NCI-H1105 (cell line): ENCODE measurements around the gene NF2.
"Not testable (repeated sequence)": the region's sequence is repeated elsewhere in the genome, so short reads cannot be mapped to it uniquely, and the experiment has no call there.

Experiments used
- DNase-seq: peaks from one replicate; lab custom pipeline; 2025; lab: John Stamatoyannopoulos, UW

The NF2 gene

DNA sequence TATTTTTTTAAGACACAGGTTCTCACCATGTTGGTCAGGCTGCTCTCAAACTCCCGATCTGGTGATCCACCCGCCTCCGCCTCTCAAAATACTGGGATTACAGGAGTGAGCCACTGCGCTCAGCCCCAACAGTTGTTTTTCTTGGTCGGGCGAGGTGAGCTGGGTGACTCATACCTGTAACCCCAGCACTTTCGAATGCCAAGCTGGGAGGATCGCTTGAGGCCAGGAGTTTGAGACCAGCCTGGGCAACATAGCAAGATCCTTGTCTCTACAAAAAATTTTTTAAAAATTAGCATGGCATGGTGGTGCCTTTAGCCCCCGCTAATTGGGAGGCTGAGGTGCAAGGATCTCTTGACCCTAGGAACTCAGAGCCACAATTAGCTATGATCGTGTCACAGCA is 7.0 kb upstream of the NF2 start:
- DNase-seq, result no peak

DNA sequence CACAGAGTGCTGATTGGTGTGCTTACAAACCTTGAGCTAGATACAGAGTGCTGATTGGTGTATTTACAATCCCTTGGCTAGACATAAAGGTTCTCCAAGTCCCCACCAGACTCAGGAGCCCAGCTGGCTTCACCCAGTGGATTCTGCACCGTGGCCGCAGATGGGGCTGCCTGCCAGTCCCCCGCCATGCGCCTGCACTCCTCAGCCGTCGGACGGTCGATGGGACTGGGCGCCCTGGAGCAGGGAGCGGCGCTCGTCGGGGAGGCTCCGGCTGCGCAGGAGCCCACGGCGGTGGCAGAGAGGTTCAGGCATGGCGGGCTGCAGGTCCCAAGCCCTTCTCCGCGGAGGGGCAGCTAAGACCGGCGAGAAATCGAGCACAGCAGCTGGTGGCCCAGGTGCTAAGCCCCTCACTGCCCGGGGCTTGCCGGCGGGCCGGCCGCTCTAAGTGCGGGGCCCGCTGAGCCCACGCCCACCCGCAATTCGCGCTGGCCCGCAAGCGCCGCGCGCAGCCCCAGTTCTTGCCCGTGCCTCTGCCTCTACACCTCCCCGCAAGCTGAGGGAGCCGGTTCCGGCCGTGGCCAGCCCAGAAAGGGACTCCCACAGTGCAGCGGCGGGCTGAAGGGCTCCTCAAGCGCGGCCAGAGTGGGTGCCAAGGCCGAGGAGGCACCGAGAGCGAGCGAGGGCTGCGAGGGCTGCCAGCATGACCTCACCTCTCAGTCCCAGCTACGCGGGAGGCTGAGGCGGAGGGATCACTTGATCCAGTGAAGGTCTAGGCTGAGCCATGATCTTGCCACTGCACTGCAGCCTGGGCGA is 5.4 kb upstream of the NF2 start:
- not testable (repeated sequence) for DNase-seq

DNA sequence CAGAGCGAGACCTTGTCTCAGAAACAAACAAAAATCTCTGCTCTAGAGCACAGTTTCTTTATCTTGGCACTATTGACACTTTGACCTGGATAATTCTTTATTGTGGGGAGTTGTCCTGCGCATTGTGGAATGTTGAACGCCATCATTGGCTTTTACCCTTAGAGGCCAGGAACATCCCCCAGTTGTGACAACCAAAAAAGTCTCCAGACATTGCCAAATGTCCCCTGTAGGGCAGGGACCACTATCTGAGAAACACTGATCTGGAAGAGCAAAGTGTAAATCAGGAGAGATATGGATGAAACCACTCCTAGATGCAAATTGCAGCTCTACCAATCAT is 4.8 kb upstream of the NF2 start:
- DNase-seq, result no peak

DNA sequence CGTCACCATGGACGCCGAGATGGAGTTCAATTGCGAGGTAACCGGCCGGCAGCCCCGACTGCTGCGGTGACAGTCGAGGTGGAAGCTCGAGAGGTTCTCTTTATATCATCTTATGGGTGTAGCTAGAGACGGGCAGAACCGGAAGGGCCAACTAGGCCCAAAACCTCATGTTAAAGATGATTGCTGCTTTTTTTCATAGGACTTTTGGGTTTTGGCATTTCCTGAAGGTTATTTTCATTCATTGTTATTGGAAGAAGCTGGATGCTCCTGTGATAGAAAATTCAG is 585 bp downstream of the NF2 start:
- no peak for DNase-seq

DNA sequence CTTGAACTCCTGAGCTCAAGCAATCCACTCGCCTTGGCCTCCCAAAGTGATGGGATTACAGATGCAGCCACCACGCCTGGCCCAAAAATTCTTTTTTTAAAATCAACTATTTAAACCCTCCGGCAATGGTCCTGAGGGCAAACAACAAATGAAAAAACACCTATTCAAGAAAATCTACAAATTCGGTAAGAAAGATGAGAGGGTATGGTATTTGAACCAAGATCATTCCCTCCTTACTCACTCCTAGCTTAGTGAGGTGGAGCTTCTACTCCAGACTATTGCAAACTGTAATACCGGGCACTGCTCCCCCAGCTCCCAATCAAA is 2.1 kb downstream of the NF2 start:
- DNase-seq, result no peak

DNA sequence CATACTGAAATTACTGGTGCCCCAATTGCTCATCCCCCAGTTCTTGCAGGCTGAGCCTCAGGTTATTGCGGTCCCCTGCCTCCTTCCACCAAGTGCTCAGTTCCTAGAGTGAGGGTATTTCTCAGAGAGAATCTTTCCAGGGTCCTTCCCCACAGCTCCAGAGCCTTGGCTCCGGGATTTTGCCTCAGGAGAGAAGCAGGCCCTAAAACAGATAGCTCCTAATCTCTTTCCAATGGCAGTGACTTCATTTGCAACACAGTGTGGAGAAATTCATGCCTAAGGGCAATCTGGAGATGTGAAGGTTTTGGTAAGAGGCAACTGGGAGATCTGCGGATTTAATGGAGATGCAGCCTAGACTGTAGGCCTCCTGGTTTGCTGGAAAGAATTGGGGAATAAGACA is 2.9 kb downstream of the NF2 start:
- DNase-seq, result no peak

DNA sequence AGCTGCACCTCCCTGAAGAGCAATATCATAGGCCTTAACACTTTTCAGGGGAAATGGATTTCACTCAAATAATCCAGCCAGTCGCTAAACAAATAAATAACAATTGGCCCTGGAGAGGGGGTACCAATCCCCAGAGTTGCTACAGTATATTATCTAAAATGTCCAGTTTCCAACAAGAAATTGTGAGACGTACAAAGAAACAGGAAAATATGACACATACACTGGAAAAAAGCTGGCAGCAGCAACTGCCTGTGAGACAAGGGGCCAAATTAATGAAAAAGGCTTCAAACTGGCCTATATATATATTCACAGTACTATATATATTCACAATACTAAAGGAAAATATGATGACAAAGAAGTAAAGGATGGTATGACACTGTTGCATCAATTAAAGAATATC is 4.0 kb downstream of the NF2 start:
- DNase-seq, result no peak

DNA sequence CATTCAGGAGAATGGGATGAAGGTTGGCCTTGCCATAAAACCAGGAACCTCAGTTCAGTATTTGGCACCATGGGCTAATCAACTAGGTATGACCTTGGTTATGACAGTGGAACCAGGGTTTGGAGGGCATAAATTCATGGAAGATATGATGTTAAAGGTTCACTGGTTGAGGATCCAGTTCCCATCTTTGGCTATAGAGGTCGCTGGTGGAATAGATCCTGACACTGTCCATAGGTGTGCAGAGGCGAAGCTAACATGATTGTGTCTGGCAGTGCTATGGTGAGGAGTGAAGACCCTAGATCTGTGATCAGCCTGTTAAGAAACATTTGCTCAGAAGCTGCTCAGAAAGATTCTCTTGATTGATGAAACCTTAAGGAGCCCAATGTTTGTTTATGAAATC is 5.7 kb downstream of the NF2 start:
- DNase-seq, result no peak

DNA sequence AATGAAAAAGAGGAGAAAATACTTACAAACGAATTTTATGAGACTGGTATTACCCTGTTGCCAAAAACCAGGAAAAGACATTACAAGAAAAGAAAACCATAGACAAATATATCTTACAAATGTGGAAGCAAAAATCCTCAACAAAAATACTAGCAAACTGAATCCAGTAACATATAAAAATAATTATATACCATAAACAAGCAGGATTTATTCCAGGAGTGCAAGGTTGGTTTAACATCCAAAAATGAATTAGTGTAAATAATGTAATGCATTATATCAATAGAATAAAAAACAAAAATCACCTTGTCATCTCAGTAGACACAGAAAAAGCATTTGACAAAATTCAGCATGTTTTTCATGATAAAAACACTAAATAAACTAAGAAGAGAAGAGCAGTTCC is 7.3 kb downstream of the NF2 start:
- no peak for DNase-seq

DNA sequence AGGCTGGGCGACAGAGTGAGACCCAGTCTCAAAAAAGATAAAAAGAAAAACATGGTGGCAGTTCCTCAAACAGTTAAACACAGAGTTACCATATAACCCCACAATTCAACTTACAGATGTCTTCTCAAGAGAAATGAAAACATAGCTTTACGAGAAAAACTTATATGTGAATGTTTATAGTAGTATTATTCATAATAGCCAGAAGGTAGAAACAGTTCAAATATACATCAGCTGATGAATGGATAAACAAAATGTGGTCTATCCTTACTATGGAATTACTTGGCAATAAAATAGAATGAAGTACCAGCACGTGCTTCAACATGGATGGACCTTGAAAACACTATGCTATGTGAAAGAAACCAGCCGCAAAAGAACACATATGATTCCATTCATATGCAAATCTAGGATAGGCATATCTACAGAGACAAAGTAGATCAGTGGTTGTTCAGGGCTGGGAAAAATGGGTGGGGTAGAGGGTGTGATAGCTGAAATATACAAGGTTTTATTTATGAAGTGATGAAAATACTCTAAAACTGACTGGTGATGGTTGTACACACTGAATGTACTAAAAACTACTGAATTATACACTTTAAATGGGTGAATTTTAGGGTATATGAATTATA is 12.4 kb downstream of the NF2 start:
- no peak for DNase-seq

DNA sequence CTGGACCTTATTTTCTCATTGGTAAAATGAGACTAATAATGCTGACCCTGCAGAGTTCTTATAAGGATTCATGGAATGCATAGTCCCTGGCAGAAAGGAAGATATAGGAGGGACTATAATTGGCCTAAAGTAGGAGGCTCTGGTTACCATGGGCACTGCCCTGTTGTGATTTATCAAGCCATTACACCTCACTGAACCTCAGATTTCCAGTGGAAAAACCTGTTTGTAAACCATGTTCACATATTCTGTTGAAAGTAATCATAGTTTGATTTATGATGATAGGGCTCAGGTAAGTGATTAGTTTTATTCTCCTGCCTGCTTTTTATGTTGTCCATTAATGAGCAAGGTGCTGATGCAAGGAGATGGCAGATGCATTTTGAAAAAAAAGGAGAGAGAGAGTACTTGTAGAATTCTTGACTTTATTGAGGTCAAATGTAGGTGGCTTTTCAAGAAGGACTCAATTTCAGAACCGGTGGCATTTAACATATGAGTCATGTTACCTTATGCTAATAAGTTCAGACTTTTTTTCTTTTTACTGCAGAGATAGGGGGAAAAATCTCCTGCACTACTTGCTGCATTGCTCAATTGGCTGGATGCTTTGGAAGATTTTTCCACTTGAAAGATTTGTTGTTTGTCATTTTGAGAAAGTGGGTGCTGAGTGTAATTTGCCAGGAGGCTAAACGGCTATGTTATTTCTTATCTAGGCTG is 14.6 kb downstream of the NF2 start:
- DNase-seq, result no peak

DNA sequence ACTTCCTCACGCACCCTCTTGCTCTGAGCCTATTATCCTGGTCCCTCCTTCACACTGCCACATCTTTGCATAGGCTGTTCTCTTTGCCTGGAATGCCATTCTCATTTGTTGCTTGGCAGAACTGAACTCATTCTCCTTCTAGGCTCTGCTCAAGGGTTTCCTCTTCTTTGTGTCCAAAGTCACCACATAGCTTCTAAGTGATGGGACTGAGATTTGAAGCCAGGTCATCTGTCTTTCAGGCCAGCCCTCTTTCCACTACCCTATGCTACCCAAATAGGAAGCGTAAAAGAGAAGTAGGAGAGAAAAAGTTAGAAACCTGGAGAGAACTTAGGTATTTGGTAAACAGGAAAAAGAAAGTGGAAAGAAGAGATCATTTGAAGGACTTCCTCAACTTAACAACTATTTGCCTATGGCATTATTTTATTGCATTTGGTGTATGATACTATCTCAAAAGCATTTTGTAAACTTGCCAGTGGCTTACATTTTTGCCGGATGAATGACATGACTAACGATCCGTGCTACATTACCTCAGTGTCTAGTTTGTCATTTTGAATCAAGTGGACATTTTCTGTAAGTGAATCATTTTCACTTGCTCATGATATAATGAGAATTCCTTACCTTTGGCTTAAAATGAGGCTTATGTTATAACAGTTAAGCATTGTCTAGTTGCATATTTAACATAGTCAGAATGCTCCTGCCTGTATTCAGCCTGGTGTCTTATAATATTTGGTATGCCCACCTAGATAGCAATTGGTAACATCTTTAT is 18.5 kb downstream of the NF2 start:
- DNase-seq, result no peak

DNA sequence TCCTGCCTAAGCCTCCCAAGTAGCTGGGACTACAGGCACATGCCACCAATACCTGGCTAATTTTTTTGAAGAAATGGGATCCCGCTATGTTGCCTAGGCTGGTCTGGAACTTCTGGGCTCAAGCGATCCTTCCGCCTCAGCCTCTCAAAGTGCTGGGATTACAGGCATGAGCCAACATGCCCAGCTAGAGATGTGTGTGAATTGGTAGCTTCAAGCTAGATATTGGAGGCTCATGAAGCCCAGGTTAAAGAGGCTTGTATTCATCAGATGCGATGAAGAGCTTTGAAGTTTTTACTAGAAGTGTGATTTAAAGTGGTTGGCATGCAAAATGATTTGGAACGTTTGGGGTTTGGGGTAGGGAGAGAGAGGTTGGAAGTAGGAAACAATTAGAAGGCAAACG is 19.6 kb downstream of the NF2 start:
- no peak for DNase-seq

DNA sequence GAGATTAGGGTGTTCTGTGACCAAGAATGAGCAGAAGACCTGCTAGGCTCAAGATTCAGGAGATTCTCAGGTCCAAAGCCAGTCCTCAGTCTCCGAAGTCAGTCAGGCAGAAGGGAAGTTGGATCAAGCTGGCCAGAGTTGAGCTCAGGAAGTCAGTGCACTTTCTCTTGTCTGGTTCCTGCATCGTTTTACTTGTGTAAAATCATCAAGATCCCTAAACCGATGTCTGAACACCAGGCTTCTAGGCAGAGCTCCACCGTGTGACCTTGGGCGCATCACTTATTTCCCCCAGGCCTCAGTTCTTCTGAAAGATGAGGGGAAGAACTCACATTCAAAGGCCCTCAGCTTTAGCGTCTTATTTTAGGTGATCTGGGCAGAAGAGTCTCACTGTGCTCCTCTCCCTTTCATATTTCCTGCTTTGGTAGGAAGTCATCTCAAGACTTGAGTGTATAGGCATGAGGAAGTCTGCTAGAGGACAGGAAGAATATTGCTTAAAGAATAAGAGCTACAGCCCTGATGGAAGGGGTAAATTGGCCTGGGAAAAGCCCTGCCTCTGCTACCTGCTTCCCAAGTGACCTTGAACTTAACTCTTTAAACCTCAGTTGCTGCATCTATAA is 20.2 kb downstream of the NF2 start:
- DNase-seq, result no peak

DNA sequence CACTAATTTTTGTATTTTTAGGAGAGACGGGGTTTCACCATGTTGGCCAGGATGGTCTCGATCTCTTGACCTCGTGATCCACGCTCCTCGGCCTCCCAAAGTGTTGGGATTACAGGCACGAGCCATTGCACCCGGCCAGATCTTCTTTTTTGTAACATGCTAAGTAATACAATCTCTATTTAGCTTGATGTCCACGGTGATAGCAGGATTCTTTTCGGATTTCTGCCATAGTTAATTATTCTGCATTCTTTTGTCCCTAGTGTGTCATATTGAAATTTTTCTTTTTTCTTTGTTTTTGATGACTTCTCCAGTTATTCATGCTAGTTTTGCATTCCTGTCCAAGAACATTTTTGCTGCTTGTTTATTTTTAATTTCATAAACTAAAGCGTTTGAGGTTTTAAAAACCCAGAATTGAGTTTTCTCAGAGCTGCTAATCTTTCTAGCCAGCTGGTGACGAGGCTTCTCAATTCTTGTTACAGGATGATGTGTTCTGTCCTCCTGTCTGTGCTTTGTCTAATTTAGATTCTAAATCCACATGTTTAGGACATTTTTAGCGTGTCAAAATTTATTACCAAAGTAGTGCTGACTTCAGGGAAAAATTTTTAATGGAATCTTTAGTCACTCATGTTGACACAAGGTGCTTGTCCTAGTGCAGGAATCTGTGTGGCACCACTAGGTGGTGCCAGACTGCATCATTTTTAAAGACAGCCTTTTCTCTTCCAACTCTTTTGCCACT is 21.8 kb downstream of the NF2 start:
- DNase-seq, result no peak

DNA sequence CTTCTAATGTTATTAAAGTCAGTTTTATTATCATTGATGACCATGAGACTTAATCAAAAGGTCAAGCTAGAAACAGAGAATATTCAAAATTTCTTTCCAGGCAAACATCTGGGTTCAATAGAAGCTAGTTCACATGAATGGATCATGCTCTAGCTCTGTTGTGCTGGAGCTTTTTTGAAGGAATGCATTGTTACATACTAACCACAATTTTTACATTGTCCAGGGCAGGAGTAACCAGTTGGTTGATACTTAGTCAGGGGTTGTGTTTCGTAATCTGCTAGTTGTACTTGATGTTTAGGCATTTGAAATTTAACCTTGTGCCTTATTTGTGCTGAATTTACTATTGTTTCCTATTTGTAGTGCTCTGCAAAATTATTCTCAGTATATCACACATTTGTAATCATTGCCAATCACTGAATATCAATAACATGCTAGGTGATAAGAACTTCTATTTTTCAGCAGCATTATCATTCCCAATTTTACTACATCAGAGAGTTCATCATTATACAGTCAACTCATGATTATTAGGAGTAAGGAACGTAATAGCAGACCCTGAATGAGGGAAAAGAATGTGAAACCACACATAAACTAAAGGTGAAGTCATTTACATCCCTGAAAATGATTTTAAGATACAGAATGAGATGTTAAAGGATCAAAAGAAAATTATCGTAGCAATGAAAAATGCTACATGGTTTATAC is 23.2 kb downstream of the NF2 start:
- no peak for DNase-seq

DNA sequence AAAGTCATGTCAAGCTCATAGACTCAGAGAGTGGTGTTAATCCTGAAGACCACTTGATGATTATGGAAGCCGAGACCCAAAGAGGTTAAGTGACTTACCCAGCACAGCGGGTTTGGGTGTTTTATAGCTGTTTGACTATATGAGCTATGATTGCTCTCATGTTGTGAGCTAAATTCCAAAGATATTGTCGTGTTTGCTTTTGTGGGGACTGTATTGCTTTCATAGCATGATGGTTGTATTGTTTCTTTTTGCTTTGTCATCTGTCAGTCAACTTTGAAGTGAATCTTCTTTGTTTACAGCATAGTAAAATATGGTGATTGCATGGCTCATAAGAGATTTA is 23.7 kb downstream of the NF2 start:
- no peak for DNase-seq

DNA sequence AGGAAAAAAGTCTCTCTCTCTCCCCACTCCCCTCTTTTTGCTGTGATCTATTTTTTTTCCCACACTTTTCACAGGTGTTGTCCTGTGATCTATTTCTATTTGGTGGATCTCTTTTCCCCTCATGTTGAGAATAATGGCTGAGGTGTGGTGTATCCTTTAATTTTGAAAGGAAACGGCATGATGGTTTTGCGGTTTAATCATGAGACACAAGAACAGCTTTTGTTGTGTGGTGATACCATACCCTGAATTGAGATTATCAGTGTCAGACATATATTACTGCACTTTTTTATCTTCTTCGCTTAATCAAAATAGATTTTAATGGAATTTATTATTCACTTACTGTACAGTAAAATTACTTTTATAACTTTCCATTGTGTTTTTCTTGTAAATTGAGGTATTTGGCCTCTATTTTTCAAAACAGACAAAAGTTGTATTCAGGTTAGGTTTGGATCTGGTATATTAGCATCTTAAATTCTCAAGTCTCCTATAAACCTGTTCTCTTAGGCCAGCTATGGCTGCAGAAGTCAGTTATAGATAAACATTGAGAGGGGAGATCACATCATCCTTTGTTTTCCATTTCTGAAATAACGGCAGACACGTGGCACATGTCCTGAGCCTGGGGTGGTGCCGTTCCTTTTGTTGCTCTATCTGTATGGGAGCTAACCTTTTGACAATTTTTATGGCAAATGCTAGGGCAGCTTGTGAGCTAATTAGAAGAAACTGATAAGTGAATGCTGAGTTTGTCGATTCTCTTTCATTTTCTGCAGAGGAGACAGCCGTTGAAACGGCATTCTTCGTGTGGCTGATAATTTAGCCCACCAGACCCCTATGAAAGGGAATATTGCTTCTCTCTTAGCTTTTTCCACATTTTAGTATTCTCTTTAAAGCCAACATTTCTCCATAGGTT is 25.8 kb downstream of the NF2 start:
- no peak for DNase-seq

DNA sequence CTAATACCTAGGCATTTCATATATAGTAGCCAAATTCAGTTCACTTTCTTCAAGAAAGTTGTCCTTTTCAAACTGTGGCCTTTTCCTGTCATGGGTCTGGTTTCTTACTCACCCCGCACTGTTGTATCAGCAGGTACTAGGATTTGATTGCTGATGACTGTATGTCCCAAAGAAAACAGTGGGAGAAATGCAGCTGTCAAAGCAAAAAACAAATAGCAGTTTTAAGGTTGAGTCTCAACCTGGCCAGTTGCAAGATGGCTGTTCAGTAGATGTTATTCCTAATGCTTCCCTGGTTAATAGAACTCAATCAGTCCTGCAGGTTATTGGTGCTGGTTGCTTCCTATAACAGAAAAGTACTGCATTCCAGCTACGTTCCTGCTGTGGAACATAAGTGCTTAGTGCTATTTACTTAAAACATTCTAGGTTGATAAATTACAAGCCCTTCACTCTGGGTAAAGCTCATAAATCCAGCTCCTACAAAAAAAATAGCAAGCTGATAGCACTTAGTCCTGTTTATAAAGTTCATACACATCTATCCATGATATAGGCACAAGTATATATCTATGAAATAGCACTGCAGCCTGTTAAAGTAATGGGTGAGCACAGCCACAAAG is 26.6 kb downstream of the NF2 start:
- DNase-seq, result no peak

DNA sequence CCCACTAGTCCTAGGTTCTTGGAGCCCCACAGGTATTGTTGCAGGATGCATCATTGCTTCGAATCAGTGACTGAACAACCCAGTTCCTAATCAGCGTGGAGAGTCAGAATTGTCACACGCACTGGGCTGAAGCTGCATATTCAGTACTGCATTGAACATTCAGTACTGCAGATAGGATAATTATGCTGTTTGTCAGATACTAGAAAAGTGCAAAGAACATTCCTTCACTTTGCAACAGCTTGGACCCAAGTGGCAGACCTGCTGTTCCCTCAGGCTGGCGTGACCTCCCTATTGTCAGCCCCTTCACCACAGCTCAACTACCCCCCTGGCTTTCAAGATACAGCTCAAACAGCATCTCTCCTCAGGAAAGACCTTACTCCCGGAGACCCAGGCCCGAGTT is 27.6 kb downstream of the NF2 start:
- no peak for DNase-seq
